HG03039 (cell line): Measurements from ENCODE around the gene KRTAP10-6.
"Not testable (repeated sequence)": the region's sequence is repeated elsewhere in the genome, so short reads cannot be mapped to it uniquely, and the experiment has no call there.

Source experiments
- ATAC-seq: cut with Tn5 transposase; IDR thresholded peaks from one replicate; pipeline ENCODE4 v1.9.1; 2021; ENCODE audit warnings: mild to moderate bottlenecking, moderate library complexity; ENCODE audit not compliant: unreplicated experiment

KRTAP10-6 gene

GRCh38 chr21:44579833-44580144, 12.5 kb downstream of the KRTAP10-6 start:
- no peak for ATAC-seq

GRCh38 chr21:44579056-44579832, 13.1 kb downstream of the KRTAP10-6 start:
- no peak for ATAC-seq

- ATAC-seq: no peak
Measured at GRCh38 chr21:44578371-44579055, 13.8 kb downstream of the KRTAP10-6 start.

GRCh38 chr21:44576025-44576420, 16.3 kb downstream of the KRTAP10-6 start:
- no peak for ATAC-seq

- no peak for ATAC-seq
Measured at GRCh38 chr21:44575307-44576024, 16.8 kb downstream of the KRTAP10-6 start.

GRCh38 chr21:44574457-44575306, 17.6 kb downstream of the KRTAP10-6 start:
- ATAC-seq: no peak

GRCh38 chr21:44573630-44574456, 18.5 kb downstream of the KRTAP10-6 start, which contains the start of gene KRTAP10-4:
Gene KRTAP10-4, plus strand, starts transcription at chr21:44573729. Its CDS starts 30 bp downstream, at chr21:44573759.
- not testable (repeated sequence) for ATAC-seq

GRCh38 chr21:44572959-44573583, 19.2 kb downstream of the KRTAP10-6 start:
- no peak for ATAC-seq

- no peak for ATAC-seq
Measured at GRCh38 chr21:44571844-44572782, 20.2 kb downstream of the KRTAP10-6 start.

- ATAC-seq: no peak
Measured at GRCh38 chr21:44571296-44571695, 21.0 kb downstream of the KRTAP10-6 start.

GRCh38 chr21:44569861-44570517, 22.3 kb downstream of the KRTAP10-6 start:
- no peak for ATAC-seq

GRCh38 chr21:44568667-44569556, 23.4 kb downstream of the KRTAP10-6 start:
- ATAC-seq: no peak

- ATAC-seq: no peak
Measured at GRCh38 chr21:44568261-44568660, 24.0 kb downstream of the KRTAP10-6 start.

- no peak for ATAC-seq
Measured at GRCh38 chr21:44567481-44568171, 24.7 kb downstream of the KRTAP10-6 start.

- ATAC-seq: no peak
Measured at GRCh38 chr21:44566403-44566802, 25.9 kb downstream of the KRTAP10-6 start.

GRCh38 chr21:44564886-44565598, 27.3 kb downstream of the KRTAP10-6 start:
- ATAC-seq: no peak
